ENCODE data around the gene ELAVL2.

- TF ChIP-seq CTCF (conservative IDR thresholded peaks at IDR 0.05; ENCODE audit: low read depth, low read length) (no peak), EZH2 (IDR thresholded peaks at IDR 0.05; ENCODE audit: borderline replicate concordance, low read depth, low read length, poor library complexity, severe bottlenecking) (no peak)
Observed at GRCh38 chr9:23777328-23777727, 48.7 kb downstream of the ELAVL2 start.
